Left lung (tissue), 10 donors: ENCODE data around the gene GNPTG. TPM values are rescaled to one million over a fixed set of nuclear protein-coding genes. Genes with fewer than 3 reads are reported as not detected.

Source experiments
- ATAC-seq: fragments of 200-7000 bp; cut with Tn5 transposase; one replicate; pipeline ENCODE4 v1.9.1; 2020; ENCODE audit warnings: moderate library complexity
- DNase-seq, 4 donors: peaks; one replicate each; pipeline ENCODE4 v3.0.0-alpha.2; 2013 to 2020
- H3K27ac ChIP-seq, 2 donors: fragments of 200-600 bp; sonication (generic) in 1 of 2; one replicate each; pipeline versions ENCODE4 v1.5.0 to v1.8.0; 2020 to 2021
- H3K27me3 ChIP-seq, 2 donors: fragments of 200-600 bp; sonication (generic) in 1 of 2; one replicate each; pipeline versions ENCODE4 v1.5.0 to v1.8.0; 2020 to 2021
- H3K36me3 ChIP-seq, 2 donors: fragments of 200-600 bp; sonication (generic) in 1 of 2; one replicate each; pipeline versions ENCODE4 v1.5.0 to v1.8.0; 2020 to 2021
- H3K4me1 ChIP-seq, 2 donors: fragments of 200-600 bp; one replicate each; pipeline ENCODE4 v1.8.0; 2021
- H3K4me3 ChIP-seq, 2 donors: fragments of 200-600 bp; sonication (generic) in 1 of 2; one replicate each; pipeline versions ENCODE4 v1.5.0 to v1.8.0; 2020 to 2021; ENCODE audit warnings: mild to moderate bottlenecking in 1 of 2
- H3K9me3 ChIP-seq, 2 donors: fragments of 200-600 bp; sonication (generic) in 1 of 2; one replicate each; pipeline versions ENCODE4 v1.5.0 to v1.8.0; 2020 to 2021
- intact Hi-C, 2 donors: fragments of 100-400 bp; cut with DNase I; formaldehyde crosslinking; loops; one replicate each; pipeline versions ENCODE4 v1.11.2 to v1.14.2; 2022
- polyA plus RNA-seq, 6 donors: library from polyadenylated mRNA; unstranded; fragments of 120-200 nt; gene quantifications; one replicate each; pipeline ENCODE4 v1.2.1, GENCODE V29; 2013; ENCODE audit not compliant: insufficient read length in 6 of 6
- total RNA-seq, 2 donors: library from RNA; stranded (reverse); fragmentation: NEBNext Ultra II Directional; extraction: Animal tissue kit (Norgen Biotek cat#: 25700); gene quantifications; one replicate each; pipeline ENCODE4 v1.2.1, GENCODE V29; 2021
- TF ChIP-seq, protein P1 (sequence below), 2 donors: fragments of 200-600 bp; sonication (generic) in 1 of 2; IDR thresholded peaks; one replicate each; pipeline versions ENCODE4 v1.5.0 to v1.8.0; 2021; ENCODE audit warnings: antibody characterized with exemption in 2 of 2
- donor health status: DM: no; HTN: yes; CAD: no.
- donor health status: DM: no; HTN: no; CAD: no.

The GNPTG gene
- total and polyA plus RNA-seq, 8 donors = 32.0 to 97.4 (median 49.4) TPM

DNA sequence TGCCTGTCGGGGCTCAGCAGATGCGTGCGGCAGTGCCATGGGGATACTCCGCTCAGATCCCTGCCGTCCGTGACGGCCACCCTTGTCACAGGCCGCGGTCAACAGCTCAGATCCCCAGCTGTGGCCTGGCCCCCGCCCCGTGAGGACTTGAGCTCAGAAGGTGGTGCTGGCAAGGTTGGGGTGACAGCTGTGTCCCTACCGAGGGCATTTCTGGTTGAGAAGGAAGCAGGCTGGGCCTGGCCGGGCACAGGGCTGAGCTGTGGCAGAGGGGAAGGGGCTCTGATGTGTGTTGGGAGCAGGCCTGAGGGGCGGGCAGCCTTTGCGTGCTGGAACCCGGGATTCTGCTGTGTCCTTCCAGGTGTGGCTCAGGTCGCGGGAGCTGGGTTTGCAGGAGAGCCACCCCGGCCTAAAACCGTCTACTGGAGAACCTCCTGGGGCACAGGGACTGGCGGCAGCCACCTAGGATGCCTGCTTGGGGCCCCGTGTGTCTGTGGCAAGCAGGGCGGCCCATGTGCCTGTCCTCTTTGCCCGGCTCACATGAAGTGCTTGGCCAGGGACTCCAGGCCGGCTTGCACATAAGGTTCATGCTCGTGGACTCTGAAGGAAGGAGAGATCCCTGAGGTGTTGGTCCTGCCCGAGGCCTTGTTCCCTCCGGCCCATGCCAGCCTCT lies 37.2 kb upstream of the GNPTG start:
- H3K36me3 ChIP-seq = peaks cover 0 to 76% of the 10 kb centered on the region in 2 donors
- H3K4me3 ChIP-seq = no peak overlapping the region
- TF ChIP-seq, protein P1, sequence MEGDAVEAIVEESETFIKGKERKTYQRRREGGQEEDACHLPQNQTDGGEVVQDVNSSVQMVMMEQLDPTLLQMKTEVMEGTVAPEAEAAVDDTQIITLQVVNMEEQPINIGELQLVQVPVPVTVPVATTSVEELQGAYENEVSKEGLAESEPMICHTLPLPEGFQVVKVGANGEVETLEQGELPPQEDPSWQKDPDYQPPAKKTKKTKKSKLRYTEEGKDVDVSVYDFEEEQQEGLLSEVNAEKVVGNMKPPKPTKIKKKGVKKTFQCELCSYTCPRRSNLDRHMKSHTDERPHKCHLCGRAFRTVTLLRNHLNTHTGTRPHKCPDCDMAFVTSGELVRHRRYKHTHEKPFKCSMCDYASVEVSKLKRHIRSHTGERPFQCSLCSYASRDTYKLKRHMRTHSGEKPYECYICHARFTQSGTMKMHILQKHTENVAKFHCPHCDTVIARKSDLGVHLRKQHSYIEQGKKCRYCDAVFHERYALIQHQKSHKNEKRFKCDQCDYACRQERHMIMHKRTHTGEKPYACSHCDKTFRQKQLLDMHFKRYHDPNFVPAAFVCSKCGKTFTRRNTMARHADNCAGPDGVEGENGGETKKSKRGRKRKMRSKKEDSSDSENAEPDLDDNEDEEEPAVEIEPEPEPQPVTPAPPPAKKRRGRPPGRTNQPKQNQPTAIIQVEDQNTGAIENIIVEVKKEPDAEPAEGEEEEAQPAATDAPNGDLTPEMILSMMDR (IDR thresholded peaks at IDR 0.05) = no peak
- H3K9me3 ChIP-seq = no peaks in the 10 kb centered on the region
- H3K4me1 ChIP-seq = peaks cover 24 to 37% of the 10 kb centered on the region in 2 donors
- intact Hi-C loops = no loop called here
- no peak overlapping the region for H3K27ac ChIP-seq
- ATAC-seq = no peak
- no peaks in the 10 kb centered on the region for H3K27me3 ChIP-seq
- DNase-seq = no peak

- Histone ChIP-seq H3K36me3 (peaks cover 0 to 84% of the 10 kb centered on the region in 2 donors), H3K27me3 (no peaks in the 10 kb centered on the region), H3K4me3 (no peak overlapping the region), H3K27ac (no peak overlapping the region), H3K4me1 (peaks cover 24 to 34% of the 10 kb centered on the region in 2 donors), H3K9me3 (no peaks in the 10 kb centered on the region)
- TF ChIP-seq, protein P1 (IDR thresholded peaks at IDR 0.05) = no peak
- ATAC-seq (no peak), DNase-seq (no peak)
- intact Hi-C loops = no loop called here
Measured at GRCh38 chr16:1315081-1316032, 36.4 kb upstream of the GNPTG start.

- no peak for ATAC-seq
- Histone ChIP-seq H3K4me3 (no peak overlapping the region), H3K9me3 (no peaks in the 10 kb centered on the region), H3K4me1 (peaks cover 17 to 27% of the 10 kb centered on the region in 2 donors), H3K27ac (no peak overlapping the region), H3K36me3 (peaks cover 0 to 91% of the 10 kb centered on the region in 2 donors), H3K27me3 (no peaks in the 10 kb centered on the region)
- DNase-seq = no peak
- intact Hi-C loops = no loop called here
- TF ChIP-seq, protein P1 (IDR thresholded peaks at IDR 0.05) = no peak
Measured at GRCh38 chr16:1316033-1316405, 35.7 kb upstream of the GNPTG start.

- Histone ChIP-seq H3K27me3 (no peaks in the 10 kb centered on the region), H3K27ac (no peak overlapping the region), H3K36me3 (peaks cover 0 to 100% of the 10 kb centered on the region in 2 donors), H3K9me3 (no peaks in the 10 kb centered on the region), H3K4me3 (no peak overlapping the region), H3K4me1 (peaks cover under 1 to 11% of the 10 kb centered on the region in 2 donors)
- no peak for DNase-seq
- TF ChIP-seq, protein P1 (IDR thresholded peaks at IDR 0.05) = no peak
- no peak for ATAC-seq
- intact Hi-C loops = no loop called here
Measured at GRCh38 chr16:1317479-1318267, 34.1 kb upstream of the GNPTG start.
